Measurements from ENCODE around the gene KIF1A.

GRCh38 chr2:240793313-240794177 lies 26.5 kb downstream of the KIF1A start:
- TF ChIP-seq CTCF (IDR thresholded peaks at IDR 0.05), result no peak
- TF ChIP-seq POLR2A (IDR thresholded peaks at IDR 0.05), result no peak
